H1 (cell line): ENCODE measurements around the gene EXOC2. TPM values are rescaled to one million over a fixed set of nuclear protein-coding genes. Genes with fewer than 3 reads are reported as not detected.

Source experiments
- EP300 ChIP-seq, 2 experiments: IDR thresholded peaks; 1 replicate in 1 of 2; 2 replicates in 1 of 2; pipeline ENCODE4 v1.6.1; 2011 to 2012; ENCODE audit warnings: low read depth in 2 of 2, low read length in 2 of 2, mild to moderate bottlenecking in 2 of 2, borderline replicate concordance in 1 of 2, inconsistent platforms in 1 of 2, moderate library complexity in 1 of 2
- RBBP5 ChIP-seq: IDR thresholded peaks from 2 replicates; pipeline ENCODE4 v1.7.1; 2012; ENCODE audit warnings: low read depth, mild to moderate bottlenecking, inconsistent platforms, low read length, moderate library complexity, borderline replicate concordance
- polyA plus RNA-seq, 7 experiments: library from polyadenylated mRNA; depleted of rRNA in 3 of 7; stranded (reverse) in 5 of 7; unstranded in 2 of 7; fragments of >200 nt in 5 of 7; fragments of 200-250 nt in 2 of 7; gene quantifications; 1 replicate in 5 of 7; 2 replicates in 1 of 7; 4 replicates in 1 of 7; pipeline versions ENCODE4 v1.2.1 to v1.2.3, GENCODE V29; 2011 to 2013; ENCODE audit warnings: missing spikeins in 2 of 7, mixed read lengths in 2 of 7
- total RNA-seq: library from RNA; stranded (reverse); fragmentation: NEBNext Ultra II Directional; extraction: Animal tissue kit (Norgen Biotek cat#: 25700); gene quantifications from 2 replicates; pipeline ENCODE4 v1.2.1, GENCODE V29; 2021

EXOC2 gene
- total and polyA plus RNA-seq, 2 of the 8 experiments (the other 6 are each of a cell fraction or from before 2014, with no cell fraction given): 25.5 to 44.4 TPM

GRCh38 chr6:583116-583515, 109.8 kb downstream of the EXOC2 start (continued):
- TF ChIP-seq RBBP5 (no peak), EP300 (IDR thresholded peaks at IDR 0.05; ENCODE audit: borderline replicate concordance in 1 of 2, low read depth in 2 of 2, low read length in 2 of 2) (no peak)
- TF ChIP-seq, all 59 proteins: peak for 0
